Measurements from ENCODE around the gene KIAA1755. TPM values are rescaled to one million over a fixed set of nuclear protein-coding genes. Genes with fewer than 3 reads are reported as not detected.
"Not testable (repeated sequence)": the region's sequence is repeated elsewhere in the genome, so short reads cannot be mapped to it uniquely, and the experiment has no call there.

The KIAA1755 gene
- total RNA-seq, 2 donors from 2014 or later = not detected

DNA sequence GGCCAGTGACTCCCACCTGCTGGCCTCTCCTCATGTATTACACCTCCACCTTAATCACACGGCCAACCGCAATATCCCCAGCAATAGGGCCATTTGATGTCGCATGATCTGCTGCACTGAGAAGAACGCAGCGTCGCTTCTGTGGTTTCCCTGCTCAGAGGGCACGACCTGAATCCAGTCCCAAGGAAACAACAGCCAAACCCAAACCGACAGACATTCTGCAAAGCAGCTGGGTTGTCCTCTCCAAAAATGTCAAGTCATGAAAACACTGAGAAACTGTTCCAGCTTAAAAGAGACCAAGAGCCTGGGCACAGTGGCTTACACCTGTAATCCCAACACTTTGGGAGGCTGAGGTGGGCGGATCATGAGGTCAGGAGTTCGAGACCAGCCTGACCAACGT lies 35.9 kb upstream of the KIAA1755 start:
- Mint-ChIP-seq H3K27me3 (peaks cover 23% of the 10 kb centered on the region), H3K9me3 (no peaks in the 10 kb centered on the region), H3K36me3 (ENCODE audit: low read depth) (no peaks in the 10 kb centered on the region), H3K27ac (no peak overlapping the region), H3K4me1 (no peaks in the 10 kb centered on the region), H3K4me3 (no peak overlapping the region)
- no peak for ATAC-seq (replicated peaks)

DNA sequence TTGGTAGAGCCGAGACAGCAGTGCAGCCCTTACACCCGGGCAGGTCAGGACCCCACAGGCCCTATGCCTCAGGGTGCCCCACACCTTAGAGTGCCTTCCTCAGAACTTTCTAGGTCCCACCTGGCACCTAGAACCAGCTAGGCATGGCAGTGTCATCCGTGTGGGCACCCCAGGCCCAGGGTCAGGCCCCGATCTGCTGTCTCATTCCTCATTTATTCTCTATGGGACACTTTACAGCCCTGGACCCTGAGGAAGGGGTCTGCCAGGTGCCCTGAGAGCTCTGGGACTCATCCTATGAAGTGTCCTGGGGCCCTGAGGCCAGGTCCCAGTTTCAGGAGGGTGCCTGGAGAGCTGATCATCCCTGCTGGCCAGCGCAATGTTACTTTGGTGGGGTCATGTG lies 35.3 kb upstream of the KIAA1755 start:
- no peaks in the 10 kb centered on the region for H3K4me1 Mint-ChIP-seq

DNA sequence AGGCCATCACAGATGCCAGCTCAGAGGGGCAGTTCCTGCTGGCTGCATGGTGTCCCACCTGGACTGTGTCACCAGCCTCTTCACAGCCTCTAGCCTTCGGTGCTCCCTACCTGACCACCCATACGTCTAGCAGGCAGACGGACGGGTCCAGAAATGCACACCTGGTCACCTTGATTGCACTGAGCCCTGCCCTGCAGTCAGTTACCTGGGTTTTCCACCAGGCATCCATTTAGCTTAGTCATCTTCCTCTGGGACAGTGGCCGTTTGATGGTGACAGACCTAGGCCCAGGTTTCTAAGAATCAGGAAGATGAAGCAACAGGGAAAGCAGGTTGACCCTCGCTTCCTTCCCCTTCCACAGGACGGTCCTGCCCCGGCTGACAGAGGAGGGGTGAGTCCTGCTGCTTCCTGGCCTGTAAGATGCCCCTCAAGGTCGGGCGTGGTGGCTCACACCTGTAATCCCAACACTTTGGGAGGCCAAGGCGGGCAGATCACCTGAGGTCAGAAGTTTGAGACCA lies 33.6 kb upstream of the KIAA1755 start:
- Mint-ChIP-seq H3K27me3 (peaks cover 18% of the 10 kb centered on the region), H3K27ac (no peak overlapping the region), H3K9me3 (no peaks in the 10 kb centered on the region), H3K36me3 (ENCODE audit: low read depth) (no peaks in the 10 kb centered on the region), H3K4me1 (no peaks in the 10 kb centered on the region), H3K4me3 (no peak overlapping the region)
- ATAC-seq (replicated peaks) = no peak

More for the DNA sequence above, 35.3 kb upstream of the KIAA1755 start:
- Mint-ChIP-seq H3K27ac (no peak overlapping the region), H3K9me3 (no peaks in the 10 kb centered on the region), H3K27me3 (peaks cover 22% of the 10 kb centered on the region), H3K36me3 (ENCODE audit: low read depth) (no peaks in the 10 kb centered on the region), H3K4me3 (no peak overlapping the region)
- no peak for ATAC-seq (replicated peaks)

DNA sequence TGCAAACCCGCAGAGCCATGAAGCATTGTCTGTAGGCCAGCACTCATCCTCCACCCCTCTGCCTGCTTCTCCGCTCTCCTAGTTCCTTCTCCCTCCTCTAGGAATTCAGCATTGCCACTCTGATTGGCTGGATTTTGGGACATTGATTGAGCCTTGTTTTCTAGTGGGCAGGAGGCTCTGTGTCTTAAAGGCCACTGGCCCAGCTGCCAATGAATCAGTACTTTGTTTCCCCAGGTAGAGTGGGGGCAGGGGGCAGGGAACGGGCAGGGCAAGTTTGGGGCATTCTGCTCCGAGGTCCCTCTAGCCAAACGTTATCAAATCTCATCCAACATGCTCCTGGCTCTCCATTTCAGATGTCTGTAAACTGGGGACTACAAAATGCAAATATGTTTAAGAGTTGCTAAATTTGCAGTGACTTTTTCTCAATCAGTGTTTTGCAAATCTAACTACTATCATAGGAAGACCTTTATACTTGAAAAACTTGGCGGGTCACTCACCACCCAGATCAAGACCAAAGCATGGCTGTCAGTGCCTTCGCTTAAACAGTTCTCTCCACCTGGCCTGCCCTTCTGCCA lies 33.0 kb upstream of the KIAA1755 start:
- Mint-ChIP-seq H3K9me3 (no peaks in the 10 kb centered on the region), H3K36me3 (ENCODE audit: low read depth) (no peaks in the 10 kb centered on the region), H3K27me3 (peaks cover 22% of the 10 kb centered on the region), H3K4me1 (no peaks in the 10 kb centered on the region), H3K4me3 (no peak overlapping the region), H3K27ac (no peak overlapping the region)
- no peak for ATAC-seq (replicated peaks)

DNA sequence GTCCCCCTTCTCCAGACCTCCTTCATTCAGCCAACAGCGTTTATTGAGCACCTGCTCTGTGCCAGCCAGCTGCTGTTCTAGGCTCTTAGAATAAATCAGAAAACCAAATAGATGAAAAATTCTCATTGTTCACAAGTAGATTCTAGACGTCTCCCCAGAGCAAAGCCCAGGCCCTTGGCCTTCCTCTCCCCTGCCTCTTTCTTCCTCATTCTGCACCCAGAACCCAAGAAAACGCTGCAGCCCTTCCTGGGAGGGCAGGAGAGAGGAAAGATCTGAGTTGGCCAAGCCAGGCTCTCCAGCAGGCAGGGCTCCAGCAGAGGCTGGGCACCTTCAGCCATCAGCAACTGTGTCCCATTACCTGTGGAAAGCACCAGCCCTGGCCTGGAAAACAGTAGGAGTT lies 31.4 kb upstream of the KIAA1755 start:
- ATAC-seq (replicated peaks) = no peak
- Mint-ChIP-seq H3K4me3 (no peak overlapping the region), H3K27ac (no peak overlapping the region), H3K27me3 (peaks cover 32% of the 10 kb centered on the region), H3K36me3 (ENCODE audit: low read depth) (no peaks in the 10 kb centered on the region), H3K9me3 (no peaks in the 10 kb centered on the region), H3K4me1 (no peaks in the 10 kb centered on the region)

DNA sequence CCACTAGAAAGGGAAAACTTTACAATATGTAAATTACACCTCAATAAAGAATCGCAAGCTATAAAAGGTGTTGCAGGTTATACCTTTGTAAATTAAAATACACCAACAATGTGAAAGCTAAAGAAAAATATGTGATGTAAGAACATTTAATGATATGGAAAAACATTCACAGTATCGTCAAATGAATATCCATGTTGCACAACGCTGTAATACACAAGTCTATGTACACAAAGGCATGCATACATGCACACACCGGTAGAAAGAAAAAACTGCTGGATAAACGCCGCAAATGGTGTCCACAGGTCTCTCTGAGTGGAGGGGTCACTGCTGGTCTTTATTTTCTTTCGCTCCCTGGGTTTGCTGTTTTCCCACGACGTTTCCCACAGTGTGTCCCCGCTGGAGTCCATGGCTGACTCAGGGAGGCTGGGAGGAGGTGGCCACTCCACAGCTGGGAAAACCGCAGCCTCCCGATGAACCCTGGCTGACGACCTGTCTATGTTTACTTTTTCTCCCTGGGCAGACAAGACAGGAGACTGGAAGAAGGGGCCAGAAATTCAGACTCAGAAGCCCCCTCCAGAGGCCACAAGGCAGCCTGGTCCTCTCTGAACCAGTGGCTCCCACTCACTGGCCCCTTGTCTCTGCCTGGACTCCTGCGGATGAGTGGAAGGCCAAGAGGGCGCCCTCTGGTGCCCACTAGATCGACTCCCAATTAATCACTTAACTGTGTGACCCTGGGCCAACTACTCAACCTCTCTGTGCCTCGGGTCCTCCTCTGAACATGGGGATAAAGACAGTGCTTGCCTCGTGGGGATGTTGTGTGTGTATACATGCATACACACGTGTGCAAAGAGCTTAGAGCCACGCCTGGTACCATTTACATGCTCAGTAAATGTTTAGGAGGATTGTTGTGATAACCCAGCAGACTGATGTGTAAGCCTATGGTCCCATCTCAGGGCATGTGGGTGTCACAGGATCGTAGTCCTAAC lies 30.6 kb upstream of the KIAA1755 start:
- H3K27me3 Mint-ChIP-seq = peaks cover 38% of the 10 kb centered on the region
- ATAC-seq (replicated peaks) = no peak
- H3K36me3 Mint-ChIP-seq (ENCODE audit: low read depth) = no peaks in the 10 kb centered on the region
- no peaks in the 10 kb centered on the region for H3K9me3 Mint-ChIP-seq
- H3K4me1 Mint-ChIP-seq = no peaks in the 10 kb centered on the region
- no peak overlapping the region for H3K27ac Mint-ChIP-seq
- H3K4me3 Mint-ChIP-seq = no peak overlapping the region

DNA sequence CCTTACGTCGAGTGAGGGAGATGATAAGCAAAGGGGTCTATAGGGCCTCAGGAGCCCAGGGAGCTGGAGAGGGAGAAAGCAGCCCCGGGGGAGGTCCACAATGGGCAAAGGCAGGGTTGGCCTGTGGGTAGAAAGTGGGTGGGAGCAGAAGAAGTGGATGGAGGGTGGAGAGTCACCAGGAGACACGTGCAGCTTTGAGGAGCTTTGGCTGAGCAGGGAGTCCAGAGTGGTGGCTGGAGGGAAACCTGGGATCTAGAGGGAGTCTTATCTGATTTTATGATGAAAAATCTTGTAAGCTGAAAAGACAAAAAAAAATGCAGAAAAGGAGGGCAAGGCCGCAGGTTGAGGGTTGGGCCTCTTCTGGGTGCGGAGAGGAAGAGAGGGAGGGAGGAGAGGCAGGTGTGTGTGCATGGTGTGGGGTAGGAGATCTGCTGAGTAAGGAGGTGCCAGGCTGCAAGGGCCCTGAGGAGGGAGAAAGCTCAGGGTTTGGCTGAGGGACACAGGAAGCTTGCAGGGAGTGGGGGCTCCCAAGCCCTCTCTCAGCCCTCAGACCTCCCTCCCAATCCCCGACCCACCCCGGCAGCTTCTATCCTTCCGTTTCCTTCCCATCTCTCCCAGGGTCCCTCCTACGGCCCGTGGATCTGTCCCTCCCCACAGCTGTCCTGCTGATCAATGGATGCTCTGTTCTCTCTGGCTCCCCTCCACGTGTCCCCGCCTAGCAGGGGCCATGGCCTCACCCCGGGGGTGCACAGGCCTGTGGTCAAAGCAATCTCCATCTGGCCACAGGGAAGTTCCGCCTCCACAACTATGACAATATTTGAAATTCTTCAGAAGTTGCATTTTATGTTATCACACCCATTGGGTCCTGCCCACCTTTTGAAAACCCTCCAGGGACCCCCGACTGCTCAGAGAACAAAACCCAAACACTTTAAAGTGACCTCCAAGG lies 26.3 kb upstream of the KIAA1755 start:
- no peak overlapping the region for H3K27ac Mint-ChIP-seq
- no peaks in the 10 kb centered on the region for H3K9me3 Mint-ChIP-seq
- no peak overlapping the region for H3K4me3 Mint-ChIP-seq
- H3K27me3 Mint-ChIP-seq = peaks cover 26% of the 10 kb centered on the region
- H3K4me1 Mint-ChIP-seq = no peaks in the 10 kb centered on the region
- ATAC-seq (replicated peaks) = no peak
- H3K36me3 Mint-ChIP-seq (ENCODE audit: low read depth) = no peaks in the 10 kb centered on the region

DNA sequence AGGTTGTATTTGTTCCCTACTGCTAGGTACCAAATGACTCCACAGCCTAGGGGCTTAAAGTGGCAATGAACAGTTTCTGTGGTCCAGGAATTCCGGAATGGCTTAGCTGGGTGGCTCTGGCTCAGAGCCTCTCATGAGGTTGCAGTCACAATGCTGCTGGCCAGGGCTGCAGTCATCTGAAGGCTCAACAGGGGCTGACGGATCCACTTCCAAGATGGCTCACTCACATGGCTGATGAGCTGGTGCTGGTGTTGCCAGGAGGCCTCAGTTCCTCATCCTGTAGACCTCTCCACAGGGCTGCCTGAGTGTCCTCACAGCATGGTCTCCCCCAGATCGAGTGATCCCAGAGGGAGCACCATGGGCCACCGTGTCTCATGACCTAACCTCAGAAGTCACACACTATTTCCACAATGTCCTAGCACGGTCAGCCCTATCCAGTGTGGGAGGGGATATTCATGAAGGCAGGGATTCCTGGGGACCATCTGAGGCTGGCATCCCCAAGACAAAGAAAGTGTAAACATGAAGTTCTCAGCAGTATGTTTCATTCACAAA lies 24.4 kb upstream of the KIAA1755 start:
- H3K27ac Mint-ChIP-seq = no peak overlapping the region
- no peaks in the 10 kb centered on the region for H3K36me3 Mint-ChIP-seq (ENCODE audit: low read depth)
- no peak for ATAC-seq (replicated peaks)
- no peaks in the 10 kb centered on the region for H3K4me1 Mint-ChIP-seq
- peaks cover 20% of the 10 kb centered on the region for H3K27me3 Mint-ChIP-seq
- no peaks in the 10 kb centered on the region for H3K9me3 Mint-ChIP-seq
- H3K4me3 Mint-ChIP-seq = no peak overlapping the region

DNA sequence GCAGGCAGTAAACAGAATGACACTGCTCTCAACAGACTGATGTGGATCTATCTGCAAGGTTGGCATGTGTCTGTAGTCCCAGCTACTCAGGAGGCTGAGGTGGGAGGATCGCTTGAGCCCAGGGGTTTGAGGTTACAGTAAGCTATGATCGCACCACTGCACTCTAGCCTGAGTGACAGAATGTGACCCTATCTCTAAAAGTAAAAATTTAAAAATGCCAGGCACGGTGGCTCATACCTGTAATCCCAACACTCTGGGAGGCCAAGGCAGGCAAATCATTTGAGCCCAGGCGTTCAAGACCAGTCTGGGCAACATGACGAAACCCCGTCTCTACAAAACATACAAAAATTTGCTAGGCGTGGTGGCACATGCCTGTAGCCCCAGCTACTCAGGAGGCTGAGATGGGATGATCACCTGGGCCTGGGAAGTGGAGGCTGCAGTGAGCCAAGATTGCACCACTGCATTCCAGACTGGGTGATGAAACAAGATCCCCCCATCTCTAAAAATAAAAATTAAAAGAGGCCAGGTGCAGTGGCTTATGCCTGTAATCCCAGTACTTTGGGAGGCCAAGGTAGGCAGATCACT lies 23.6 kb upstream of the KIAA1755 start:
- H3K4me3 Mint-ChIP-seq; ATAC-seq (replicated peaks); H3K27ac Mint-ChIP-seq; H3K4me1 Mint-ChIP-seq; H3K36me3 Mint-ChIP-seq (ENCODE audit: low read depth); H3K9me3 Mint-ChIP-seq: not testable (repeated sequence)
- peaks cover 20% of the 10 kb centered on the region for H3K27me3 Mint-ChIP-seq

DNA sequence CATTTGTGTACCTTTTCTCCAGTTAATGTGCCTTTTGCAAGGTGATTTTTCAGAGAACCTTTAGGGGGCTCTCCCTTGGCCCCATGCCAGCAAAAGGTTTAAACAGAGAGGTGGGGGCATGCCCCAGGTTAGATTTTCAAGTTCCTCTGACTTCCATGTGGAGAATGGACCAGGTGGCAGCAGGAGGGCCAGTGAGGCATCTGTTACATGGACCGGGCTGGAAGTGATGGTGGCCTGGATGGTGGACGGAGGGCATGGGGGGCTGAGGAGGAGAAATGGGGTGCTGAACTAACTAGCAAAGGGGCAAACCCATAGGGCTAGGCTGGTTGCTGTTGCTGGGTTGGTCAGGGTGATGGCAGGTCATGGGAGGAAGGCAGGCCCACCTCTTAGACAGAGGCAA lies 22.7 kb upstream of the KIAA1755 start:
- ATAC-seq (replicated peaks) = no peak
- H3K36me3 Mint-ChIP-seq (ENCODE audit: low read depth) = no peaks in the 10 kb centered on the region
- peaks cover 19% of the 10 kb centered on the region for H3K27me3 Mint-ChIP-seq
- H3K4me1 Mint-ChIP-seq = no peaks in the 10 kb centered on the region
- no peak overlapping the region for H3K4me3 Mint-ChIP-seq
- no peak overlapping the region for H3K27ac Mint-ChIP-seq
- no peaks in the 10 kb centered on the region for H3K9me3 Mint-ChIP-seq

DNA sequence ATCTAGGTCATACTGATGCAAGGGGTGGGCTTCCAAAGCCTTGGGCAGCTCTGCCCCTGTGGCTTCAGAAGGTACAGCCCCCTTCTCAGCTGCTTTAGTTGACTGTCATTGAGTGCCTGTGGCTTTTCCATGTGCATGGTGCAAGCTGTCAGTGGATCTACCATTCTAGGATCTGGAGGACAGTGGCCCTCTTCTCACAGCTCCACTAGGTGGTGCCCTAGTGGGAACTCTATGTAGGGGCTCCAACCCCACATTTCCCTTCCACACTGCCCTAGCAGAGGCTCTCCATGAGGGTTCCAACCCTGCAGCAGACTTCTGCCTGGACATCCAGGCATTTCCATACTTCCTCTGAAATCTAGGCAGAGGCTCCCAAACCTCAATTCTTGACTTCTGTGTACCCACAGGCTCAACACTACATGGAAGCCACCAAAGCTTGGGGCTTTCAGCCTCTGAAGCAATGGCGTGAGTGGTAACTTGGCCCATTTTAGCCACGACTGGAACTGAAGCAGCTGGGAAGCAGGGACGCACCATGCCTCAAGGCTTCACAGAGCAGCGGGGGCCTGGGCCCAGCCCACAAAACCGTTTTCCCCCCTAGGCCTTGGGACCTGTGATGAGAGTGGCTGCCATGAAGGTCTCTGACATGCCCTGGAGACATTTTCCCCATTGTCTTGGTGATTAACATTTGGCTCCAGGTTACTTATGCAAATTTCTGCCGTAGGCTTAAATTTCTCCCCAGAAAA lies 20.8 kb upstream of the KIAA1755 start:
- H3K27me3 Mint-ChIP-seq; H3K27ac Mint-ChIP-seq; H3K36me3 Mint-ChIP-seq (ENCODE audit: low read depth); H3K9me3 Mint-ChIP-seq; H3K4me1 Mint-ChIP-seq; H3K4me3 Mint-ChIP-seq; ATAC-seq (replicated peaks): not testable (repeated sequence)

DNA sequence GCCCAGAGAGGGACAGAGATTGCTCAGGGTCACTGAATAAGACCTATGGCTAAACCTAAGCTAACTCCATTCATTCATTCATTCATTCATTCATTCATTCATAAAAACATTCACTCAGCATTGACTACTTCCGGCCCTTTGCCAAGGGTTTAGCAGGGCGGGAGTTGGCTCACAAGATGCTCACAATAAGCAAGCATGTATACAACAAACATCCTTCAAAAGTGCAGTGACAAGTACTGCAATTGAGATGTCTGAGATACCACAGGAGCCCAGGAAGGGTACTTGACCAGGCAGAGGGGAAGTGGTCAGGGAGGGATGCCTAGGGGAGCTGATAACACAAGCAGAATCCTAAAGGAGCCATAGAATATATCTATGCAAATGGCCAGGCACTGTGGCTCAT lies 18.2 kb upstream of the KIAA1755 start:
- peaks cover 3% of the 10 kb centered on the region for H3K27me3 Mint-ChIP-seq
- ATAC-seq (replicated peaks) = no peak
- H3K4me1 Mint-ChIP-seq = no peaks in the 10 kb centered on the region
- H3K36me3 Mint-ChIP-seq (ENCODE audit: low read depth) = no peaks in the 10 kb centered on the region
- H3K27ac Mint-ChIP-seq = no peak overlapping the region
- no peak overlapping the region for H3K4me3 Mint-ChIP-seq
- no peaks in the 10 kb centered on the region for H3K9me3 Mint-ChIP-seq

DNA sequence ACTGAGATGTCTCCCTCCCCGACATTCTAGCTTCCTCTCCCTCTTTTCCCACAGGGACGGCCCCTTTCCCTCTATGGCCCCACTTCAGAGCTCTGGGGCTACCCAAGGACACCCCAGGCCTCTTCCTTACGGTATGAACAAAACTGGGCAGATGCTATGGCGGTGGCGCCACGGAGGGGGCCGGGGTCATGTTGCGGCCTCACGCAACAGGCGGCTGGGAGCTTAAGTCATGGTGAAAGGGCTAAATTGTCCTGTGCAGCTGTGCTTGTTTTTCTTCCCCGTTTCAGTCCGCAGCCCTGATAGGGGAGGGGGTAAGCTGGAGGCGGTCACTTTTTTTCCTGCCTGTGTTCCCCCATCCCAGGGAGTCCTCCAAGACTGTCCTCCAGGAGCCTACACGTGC lies 17.6 kb upstream of the KIAA1755 start:
- no peak for ATAC-seq (replicated peaks)
- Mint-ChIP-seq H3K9me3 (no peaks in the 10 kb centered on the region), H3K27ac (no peak overlapping the region), H3K4me1 (no peaks in the 10 kb centered on the region), H3K27me3 (peaks cover 3% of the 10 kb centered on the region), H3K4me3 (no peak overlapping the region), H3K36me3 (ENCODE audit: low read depth) (no peaks in the 10 kb centered on the region)

Data from activated T-helper 17 cell treated with anti-CD3 and anti-CD28 coated beads, Interleukin-2, amount 50 U/mL, for 72 hours (primary cell).